ENCODE data around the gene SFSWAP. TPM values are rescaled to one million over a fixed set of nuclear protein-coding genes. Genes with fewer than 3 reads are reported as not detected.

SFSWAP gene
- total RNA-seq, 1 experiment from 2014 or later, result 76.3 TPM

DNA sequence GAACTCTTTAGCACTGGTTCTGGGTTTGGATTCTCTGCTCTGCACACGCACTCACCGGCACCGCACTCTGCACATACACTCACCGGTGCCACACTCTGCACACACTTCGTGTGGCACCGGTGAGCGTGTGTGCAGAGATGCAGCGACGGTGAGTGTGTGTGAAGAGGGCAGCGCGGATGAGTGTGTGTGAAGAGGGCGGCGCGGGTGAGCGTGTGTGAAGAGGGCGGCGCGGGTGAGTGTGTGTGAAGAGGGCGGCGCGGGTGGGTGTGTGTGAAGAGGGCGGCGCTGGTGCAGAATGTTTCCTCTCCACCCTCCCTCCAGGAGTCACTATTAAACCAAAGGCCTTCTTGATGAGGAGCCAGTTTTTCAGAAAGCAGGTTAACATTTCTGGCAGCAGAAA is 68.1 kb downstream of the SFSWAP start:
- ATAC-seq (no peak), DNase-seq (ENCODE audit: low spot score) (no peak)
- Mint-ChIP-seq H3K9me3 (no peaks in the 10 kb centered on the region), H3K27me3 (ENCODE audit: low read depth) (no peaks in the 10 kb centered on the region), H3K27ac (no peak overlapping the region), H3K4me3 (no peak overlapping the region), H3K36me3 (peaks cover 45% of the 10 kb centered on the region), H3K4me1 (peaks cover 25% of the 10 kb centered on the region)
- ChIA-PET POLR2A (no interaction called here), CTCF (no interaction called here)
- TF ChIP-seq, protein P1, sequence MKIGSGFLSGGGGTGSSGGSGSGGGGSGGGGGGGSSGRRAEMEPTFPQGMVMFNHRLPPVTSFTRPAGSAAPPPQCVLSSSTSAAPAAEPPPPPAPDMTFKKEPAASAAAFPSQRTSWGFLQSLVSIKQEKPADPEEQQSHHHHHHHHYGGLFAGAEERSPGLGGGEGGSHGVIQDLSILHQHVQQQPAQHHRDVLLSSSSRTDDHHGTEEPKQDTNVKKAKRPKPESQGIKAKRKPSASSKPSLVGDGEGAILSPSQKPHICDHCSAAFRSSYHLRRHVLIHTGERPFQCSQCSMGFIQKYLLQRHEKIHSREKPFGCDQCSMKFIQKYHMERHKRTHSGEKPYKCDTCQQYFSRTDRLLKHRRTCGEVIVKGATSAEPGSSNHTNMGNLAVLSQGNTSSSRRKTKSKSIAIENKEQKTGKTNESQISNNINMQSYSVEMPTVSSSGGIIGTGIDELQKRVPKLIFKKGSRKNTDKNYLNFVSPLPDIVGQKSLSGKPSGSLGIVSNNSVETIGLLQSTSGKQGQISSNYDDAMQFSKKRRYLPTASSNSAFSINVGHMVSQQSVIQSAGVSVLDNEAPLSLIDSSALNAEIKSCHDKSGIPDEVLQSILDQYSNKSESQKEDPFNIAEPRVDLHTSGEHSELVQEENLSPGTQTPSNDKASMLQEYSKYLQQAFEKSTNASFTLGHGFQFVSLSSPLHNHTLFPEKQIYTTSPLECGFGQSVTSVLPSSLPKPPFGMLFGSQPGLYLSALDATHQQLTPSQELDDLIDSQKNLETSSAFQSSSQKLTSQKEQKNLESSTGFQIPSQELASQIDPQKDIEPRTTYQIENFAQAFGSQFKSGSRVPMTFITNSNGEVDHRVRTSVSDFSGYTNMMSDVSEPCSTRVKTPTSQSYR (CRISPR knock-in tag; IDR thresholded peaks at IDR 0.05), result no peak
- TF ChIP-seq, protein P2, sequence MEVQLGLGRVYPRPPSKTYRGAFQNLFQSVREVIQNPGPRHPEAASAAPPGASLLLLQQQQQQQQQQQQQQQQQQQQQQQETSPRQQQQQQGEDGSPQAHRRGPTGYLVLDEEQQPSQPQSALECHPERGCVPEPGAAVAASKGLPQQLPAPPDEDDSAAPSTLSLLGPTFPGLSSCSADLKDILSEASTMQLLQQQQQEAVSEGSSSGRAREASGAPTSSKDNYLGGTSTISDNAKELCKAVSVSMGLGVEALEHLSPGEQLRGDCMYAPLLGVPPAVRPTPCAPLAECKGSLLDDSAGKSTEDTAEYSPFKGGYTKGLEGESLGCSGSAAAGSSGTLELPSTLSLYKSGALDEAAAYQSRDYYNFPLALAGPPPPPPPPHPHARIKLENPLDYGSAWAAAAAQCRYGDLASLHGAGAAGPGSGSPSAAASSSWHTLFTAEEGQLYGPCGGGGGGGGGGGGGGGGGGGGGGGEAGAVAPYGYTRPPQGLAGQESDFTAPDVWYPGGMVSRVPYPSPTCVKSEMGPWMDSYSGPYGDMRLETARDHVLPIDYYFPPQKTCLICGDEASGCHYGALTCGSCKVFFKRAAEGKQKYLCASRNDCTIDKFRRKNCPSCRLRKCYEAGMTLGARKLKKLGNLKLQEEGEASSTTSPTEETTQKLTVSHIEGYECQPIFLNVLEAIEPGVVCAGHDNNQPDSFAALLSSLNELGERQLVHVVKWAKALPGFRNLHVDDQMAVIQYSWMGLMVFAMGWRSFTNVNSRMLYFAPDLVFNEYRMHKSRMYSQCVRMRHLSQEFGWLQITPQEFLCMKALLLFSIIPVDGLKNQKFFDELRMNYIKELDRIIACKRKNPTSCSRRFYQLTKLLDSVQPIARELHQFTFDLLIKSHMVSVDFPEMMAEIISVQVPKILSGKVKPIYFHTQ (CRISPR knock-in tag; IDR thresholded peaks at IDR 0.05), result no peak
- no peak for TF ChIP-seq ZSCAN18 (CRISPR knock-in tag; IDR thresholded peaks at IDR 0.05)
- no peak for TF ChIP-seq ZNF671 (CRISPR knock-in tag; IDR thresholded peaks at IDR 0.05)
- no peak for TF ChIP-seq ZNF317 (CRISPR knock-in tag; IDR thresholded peaks at IDR 0.05; ENCODE audit: borderline replicate concordance, low read depth)
- no peak for TF ChIP-seq PREB (CRISPR knock-in tag; IDR thresholded peaks at IDR 0.05; ENCODE audit: borderline replicate concordance)
- TF ChIP-seq FOXP1 (CRISPR knock-in tag; IDR thresholded peaks at IDR 0.05; ENCODE audit: borderline replicate concordance), result no peak

- Mint-ChIP-seq H3K36me3 (peaks cover 51% of the 10 kb centered on the region), H3K4me3 (no peak overlapping the region), H3K27ac (peak overlapping the region; percentile 60), H3K4me1 (peaks cover 28% of the 10 kb centered on the region), H3K9me3 (no peaks in the 10 kb centered on the region), H3K27me3 (ENCODE audit: low read depth) (no peaks in the 10 kb centered on the region)
- no peak for ATAC-seq
- TF ChIP-seq CDX4 (CRISPR knock-in tag; IDR thresholded peaks at IDR 0.05; ENCODE audit: borderline replicate concordance) (no peak), OVOL2 (CRISPR knock-in tag; IDR thresholded peaks at IDR 0.05; ENCODE audit: borderline replicate concordance) (no peak), ZNF512 (CRISPR knock-in tag; IDR thresholded peaks at IDR 0.05; ENCODE audit: borderline replicate concordance) (no peak), ZNF121 (CRISPR knock-in tag; IDR thresholded peaks at IDR 0.05) (no peak), ATF1 (CRISPR knock-in tag; IDR thresholded peaks at IDR 0.05) (no peak), SP1 (CRISPR knock-in tag; conservative IDR thresholded peaks at IDR 0.05) (no peak), ETV6 (CRISPR knock-in tag; IDR thresholded peaks at IDR 0.05) (no peak), KAT7 (CRISPR knock-in tag; IDR thresholded peaks at IDR 0.05; ENCODE audit: borderline replicate concordance) (no peak), GRHL2 (CRISPR knock-in tag; IDR thresholded peaks at IDR 0.05; ENCODE audit: insufficient replicate concordance, severe bottlenecking) (no peak), IRF2 (CRISPR knock-in tag; IDR thresholded peaks at IDR 0.05; ENCODE audit: borderline replicate concordance, low read depth) (no peak), STAT6 (CRISPR knock-in tag; conservative IDR thresholded peaks at IDR 0.05; ENCODE audit: low read depth) (no peak), TEAD1 (CRISPR knock-in tag; IDR thresholded peaks at IDR 0.05) (no peak), FOXP1 (CRISPR knock-in tag; IDR thresholded peaks at IDR 0.05; ENCODE audit: borderline replicate concordance) (no peak), ZNF138 (CRISPR knock-in tag; conservative IDR thresholded peaks at IDR 0.05) (no peak)
- TF ChIP-seq, protein P3, sequence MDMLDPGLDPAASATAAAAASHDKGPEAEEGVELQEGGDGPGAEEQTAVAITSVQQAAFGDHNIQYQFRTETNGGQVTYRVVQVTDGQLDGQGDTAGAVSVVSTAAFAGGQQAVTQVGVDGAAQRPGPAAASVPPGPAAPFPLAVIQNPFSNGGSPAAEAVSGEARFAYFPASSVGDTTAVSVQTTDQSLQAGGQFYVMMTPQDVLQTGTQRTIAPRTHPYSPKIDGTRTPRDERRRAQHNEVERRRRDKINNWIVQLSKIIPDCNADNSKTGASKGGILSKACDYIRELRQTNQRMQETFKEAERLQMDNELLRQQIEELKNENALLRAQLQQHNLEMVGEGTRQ (CRISPR knock-in tag; IDR thresholded peaks at IDR 0.05), result no peak
- ChIA-PET POLR2A (no interaction called here), CTCF (interaction anchor here (1.6 kb wide), 1 partner anchor 15 kb away, joined by 4 read pairs; no protein-coding TSS in a partner anchor)
- no peak for DNase-seq (ENCODE audit: low spot score)
Observed at GRCh38 chr12:131782061-131782460, 71.2 kb downstream of the SFSWAP start.
